NCI-H1436 treated with DMSO at 0.1 percent for 48 hours (cell line): Measurements from ENCODE around the gene IMPG2.
"Not testable (repeated sequence)": the region's sequence is repeated elsewhere in the genome, so short reads cannot be mapped to it uniquely, and the experiment has no call there.

Experiments used
- DNase-seq: peaks from one replicate; lab custom pipeline; 2025; lab: John Stamatoyannopoulos, UW

IMPG2 gene

GRCh38 chr3:101320475-101320874, at the start of gene IMPG2:
Gene IMPG2 (minus strand): TSS chr3:101320575. CDS start chr3:101320372, 203 bp downstream.
- no peak for DNase-seq

- no peak for DNase-seq
Observed at GRCh38 chr3:101362406-101362805, 42.0 kb upstream of the IMPG2 start.

GRCh38 chr3:101351829-101352228, 31.5 kb upstream of the IMPG2 start:
- DNase-seq, result no peak

- no peak for DNase-seq
Observed at GRCh38 chr3:101340591-101340990, 20.2 kb upstream of the IMPG2 start.

- no peak for DNase-seq
Observed at GRCh38 chr3:101333883-101334282, 13.5 kb upstream of the IMPG2 start.

- DNase-seq, result no peak
Observed at GRCh38 chr3:101329016-101329673, 8.8 kb upstream of the IMPG2 start.

- DNase-seq, result no peak
Observed at GRCh38 chr3:101325393-101326134, 5.2 kb upstream of the IMPG2 start.

- DNase-seq, result no peak
Observed at GRCh38 chr3:101319531-101319930, 844 bp downstream of the IMPG2 start.

GRCh38 chr3:101312545-101312944, 7.8 kb downstream of the IMPG2 start:
- DNase-seq, result no peak

GRCh38 chr3:101311676-101312075, 8.7 kb downstream of the IMPG2 start:
- no peak for DNase-seq

GRCh38 chr3:101310978-101311375, 9.4 kb downstream of the IMPG2 start:
- no peak for DNase-seq

GRCh38 chr3:101308147-101308772, 12.1 kb downstream of the IMPG2 start:
- DNase-seq, result not testable (repeated sequence)

- DNase-seq, result no peak
Observed at GRCh38 chr3:101303836-101304235, 16.5 kb downstream of the IMPG2 start.

- DNase-seq, result no peak
Observed at GRCh38 chr3:101303089-101303731, 17.2 kb downstream of the IMPG2 start.

GRCh38 chr3:101300073-101300472, 20.3 kb downstream of the IMPG2 start:
- no peak for DNase-seq

GRCh38 chr3:101292027-101292426, 28.3 kb downstream of the IMPG2 start:
- no peak for DNase-seq

GRCh38 chr3:101288294-101288693, 32.1 kb downstream of the IMPG2 start:
- no peak for DNase-seq

GRCh38 chr3:101284757-101285156, 35.6 kb downstream of the IMPG2 start:
- DNase-seq, result no peak

- DNase-seq, result no peak
Observed at GRCh38 chr3:101281521-101282030, 38.8 kb downstream of the IMPG2 start.

- DNase-seq, result no peak
Observed at GRCh38 chr3:101279765-101280385, 40.5 kb downstream of the IMPG2 start.

- no peak for DNase-seq
Observed at GRCh38 chr3:101279162-101279561, 41.2 kb downstream of the IMPG2 start.

- DNase-seq, result no peak
Observed at GRCh38 chr3:101278727-101279126, 41.6 kb downstream of the IMPG2 start.
